GM18517 (cell line): ENCODE results near the gene KCNJ6.
"Not testable (repeated sequence)": the region's sequence is repeated elsewhere in the genome, so short reads cannot be mapped to it uniquely, and the experiment has no call there.

Experiments
- ATAC-seq: cut with Tn5 transposase; IDR thresholded peaks from one replicate; pipeline ENCODE4 v1.9.1; 2021; ENCODE audit warnings: mild to moderate bottlenecking, moderate library complexity; ENCODE audit not compliant: unreplicated experiment

KCNJ6 gene

GRCh38 chr21:37916310-37917051 is at the start of gene KCNJ6:
Gene KCNJ6 (minus strand): TSS chr21:37916457. CDS start chr21:37840682, 75,775 bp downstream.
- ATAC-seq: no peak

GRCh38 chr21:37965088-37965805 is 49.0 kb upstream of the KCNJ6 start:
- no peak for ATAC-seq

GRCh38 chr21:37958537-37958936 is 42.3 kb upstream of the KCNJ6 start:
- no peak for ATAC-seq

GRCh38 chr21:37956772-37957171 is 40.5 kb upstream of the KCNJ6 start:
- ATAC-seq: no peak

- ATAC-seq: no peak
Measured at GRCh38 chr21:37945036-37945435, 28.8 kb upstream of the KCNJ6 start.

- no peak for ATAC-seq
Measured at GRCh38 chr21:37944496-37944895, 28.2 kb upstream of the KCNJ6 start.

- ATAC-seq: no peak
Measured at GRCh38 chr21:37940691-37941090, 24.4 kb upstream of the KCNJ6 start.

GRCh38 chr21:37939838-37940237 is 23.6 kb upstream of the KCNJ6 start:
- ATAC-seq: no peak

- ATAC-seq: no peak
Measured at GRCh38 chr21:37939251-37939650, 23.0 kb upstream of the KCNJ6 start.

- no peak for ATAC-seq
Measured at GRCh38 chr21:37937668-37938067, 21.4 kb upstream of the KCNJ6 start.

GRCh38 chr21:37936010-37936785 is 19.9 kb upstream of the KCNJ6 start:
- ATAC-seq: no peak

GRCh38 chr21:37932936-37933335 is 16.7 kb upstream of the KCNJ6 start:
- no peak for ATAC-seq

GRCh38 chr21:37927711-37928110 is 11.5 kb upstream of the KCNJ6 start:
- ATAC-seq: no peak

GRCh38 chr21:37921091-37921490 is 4.8 kb upstream of the KCNJ6 start:
- ATAC-seq: no peak

- not testable (repeated sequence) for ATAC-seq
Measured at GRCh38 chr21:37920302-37920701, 4.0 kb upstream of the KCNJ6 start.

- no peak for ATAC-seq
Measured at GRCh38 chr21:37917612-37918011, 1.4 kb upstream of the KCNJ6 start.

- no peak for ATAC-seq
Measured at GRCh38 chr21:37915941-37916309, 332 bp downstream of the KCNJ6 start.

- no peak for ATAC-seq
Measured at GRCh38 chr21:37915497-37915911, 753 bp downstream of the KCNJ6 start.

GRCh38 chr21:37912616-37913015 is 3.6 kb downstream of the KCNJ6 start:
- no peak for ATAC-seq

GRCh38 chr21:37909936-37910335 is 6.3 kb downstream of the KCNJ6 start:
- no peak for ATAC-seq

- ATAC-seq: no peak
Measured at GRCh38 chr21:37908691-37909090, 7.6 kb downstream of the KCNJ6 start.

GRCh38 chr21:37907076-37907475 is 9.2 kb downstream of the KCNJ6 start:
- ATAC-seq: no peak
